ENCODE measurements around the gene TAF1C. TPM values are rescaled to one million over a fixed set of nuclear protein-coding genes. Genes with fewer than 3 reads are reported as not detected.

TAF1C gene
- total and polyA plus RNA-seq, 2 of the 4 experiments (the other 2 are of a cell fraction), result 7.3 to 35.5 TPM

DNA sequence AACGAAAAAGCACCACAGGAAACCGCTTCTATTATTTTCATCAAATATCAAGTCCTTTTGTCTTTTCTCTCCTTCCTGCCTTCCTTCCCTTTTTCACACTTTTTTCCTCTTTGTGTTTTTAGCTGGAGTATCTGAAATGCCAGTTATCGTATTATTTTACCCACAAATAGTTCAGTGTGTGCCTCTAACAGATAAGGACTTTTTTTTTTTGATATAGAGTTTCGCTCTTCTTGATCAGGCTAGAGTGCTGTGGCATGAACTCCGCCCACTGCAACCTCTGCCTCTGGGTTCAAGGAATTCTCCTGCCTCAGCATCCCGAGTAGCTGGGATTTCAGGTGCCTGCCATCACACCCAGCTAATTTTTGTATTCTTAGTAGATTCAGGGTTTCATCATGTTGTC is 31.1 kb downstream of the TAF1C start:
- no peak overlapping the region for H3K56ac ChIP-seq (ENCODE audit: extremely low read depth, insufficient read depth, low read length)

More for the DNA sequence above, 31.1 kb downstream of the TAF1C start:
- Histone ChIP-seq H2BK5ac (ENCODE audit: low read depth, low read length, poor library complexity, severe bottlenecking) (no peak overlapping the region), H2BK20ac (ENCODE audit: low read depth, low read length) (no peak overlapping the region), H3K4me3 (ENCODE audit: insufficient read depth, low read depth, low read length) (no peak overlapping the region), H3K18ac (ENCODE audit: low read depth, low read length) (no peak overlapping the region), H3K9ac (ENCODE audit: low read depth, low read length) (no peak overlapping the region), H2AFZ (replicated peaks; ENCODE audit: low read length, poor library complexity) (no peak overlapping the region), H3K14ac (replicated peaks; ENCODE audit: low read depth, low read length) (no peak overlapping the region), H4K91ac (ENCODE audit: insufficient read depth, low read depth, low read length) (no peak overlapping the region), H3K36me3 (ENCODE audit: control insufficient read depth, insufficient read depth, low read length) (no peaks in the 10 kb centered on the region), H3K27ac (ENCODE audit: insufficient read depth, low read length) (no peak overlapping the region), H4K20me1 (ENCODE audit: insufficient read depth, low read length) (no peaks in the 10 kb centered on the region), H3K4ac (ENCODE audit: low read depth, low read length) (no peak overlapping the region), H3K9me3 (ENCODE audit: control insufficient read depth, insufficient read depth, low read length) (peaks cover 2% of the 10 kb centered on the region; the same call in 1 of the 2 replicates), H3K23ac (ENCODE audit: low read depth, low read length) (no peak overlapping the region), H2BK120ac (ENCODE audit: low read depth, low read length) (no peak overlapping the region), H3K79me1 (ENCODE audit: low read depth in 1 of 2, low read length in 2 of 2) (no peaks in the 10 kb centered on the region), H3K27me3 (ENCODE audit: control insufficient read depth, insufficient read depth, low read length) (peaks cover 31% of the 10 kb centered on the region), H3K4me2 (ENCODE audit: low read depth, low read length) (no peak overlapping the region), H3K4me1 (ENCODE audit: control insufficient read depth, insufficient read depth, low read length) (no peaks in the 10 kb centered on the region), H4K5ac (ENCODE audit: low read depth, low read length) (no peak overlapping the region), H2AK5ac (ENCODE audit: low read depth, low read length) (no peak overlapping the region), H2AK9ac (replicated peaks; ENCODE audit: low read depth, low read length, poor library complexity) (no peak overlapping the region), H4K8ac (ENCODE audit: low read depth in 2 of 2, low read length in 2 of 2) (no peak overlapping the region), H2BK15ac (ENCODE audit: low read depth, low read length) (no peak overlapping the region), H3K9me1 (ENCODE audit: insufficient read depth, low read length) (no peaks in the 10 kb centered on the region)
- ATAC-seq (ENCODE audit: low read depth) (no peak), DNase-seq (no peak)
- no TSS peak for BruUV-seq (replicated peaks)
- POLR2A ChIA-PET (ENCODE audit: unreplicated experiment), result no interaction called here
- intact Hi-C loops (cut with micrococcal nuclease), result no loop called here
- dilution Hi-C loops (cut with HindIII; ENCODE audit: low sequenced_read_pairs, unreplicated experiment), result no loop called here
- TF ChIP-seq POLR2A (IDR thresholded peaks at IDR 0.05; ENCODE audit: low read depth, low read length) (no peak), NFE2L2 (IDR thresholded peaks at IDR 0.05; ENCODE audit: low read depth, low read length) (no peak), MAFK (IDR thresholded peaks at IDR 0.05; ENCODE audit: low read depth, low read length) (no peak), RCOR1 (IDR thresholded peaks at IDR 0.05; ENCODE audit: insufficient replicate concordance, low read length) (no peak), SMC3 (IDR thresholded peaks at IDR 0.05; ENCODE audit: low read depth, low read length) (no peak), FOS (IDR thresholded peaks at IDR 0.05; ENCODE audit: low read depth, low read length) (no peak), MXI1 (IDR thresholded peaks at IDR 0.05; ENCODE audit: borderline replicate concordance, low read depth, low read length) (no peak), RFX5 (IDR thresholded peaks at IDR 0.05; ENCODE audit: low read depth, low read length) (no peak), CHD1 (IDR thresholded peaks at IDR 0.05; ENCODE audit: low read depth, low read length) (no peak)
- TF ChIP-seq, protein P1, sequence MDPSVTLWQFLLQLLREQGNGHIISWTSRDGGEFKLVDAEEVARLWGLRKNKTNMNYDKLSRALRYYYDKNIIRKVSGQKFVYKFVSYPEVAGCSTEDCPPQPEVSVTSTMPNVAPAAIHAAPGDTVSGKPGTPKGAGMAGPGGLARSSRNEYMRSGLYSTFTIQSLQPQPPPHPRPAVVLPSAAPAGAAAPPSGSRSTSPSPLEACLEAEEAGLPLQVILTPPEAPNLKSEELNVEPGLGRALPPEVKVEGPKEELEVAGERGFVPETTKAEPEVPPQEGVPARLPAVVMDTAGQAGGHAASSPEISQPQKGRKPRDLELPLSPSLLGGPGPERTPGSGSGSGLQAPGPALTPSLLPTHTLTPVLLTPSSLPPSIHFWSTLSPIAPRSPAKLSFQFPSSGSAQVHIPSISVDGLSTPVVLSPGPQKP (IDR thresholded peaks at IDR 0.05; ENCODE audit: borderline replicate concordance, low read depth, low read length), result no peak
- TF ChIP-seq, protein P2, sequence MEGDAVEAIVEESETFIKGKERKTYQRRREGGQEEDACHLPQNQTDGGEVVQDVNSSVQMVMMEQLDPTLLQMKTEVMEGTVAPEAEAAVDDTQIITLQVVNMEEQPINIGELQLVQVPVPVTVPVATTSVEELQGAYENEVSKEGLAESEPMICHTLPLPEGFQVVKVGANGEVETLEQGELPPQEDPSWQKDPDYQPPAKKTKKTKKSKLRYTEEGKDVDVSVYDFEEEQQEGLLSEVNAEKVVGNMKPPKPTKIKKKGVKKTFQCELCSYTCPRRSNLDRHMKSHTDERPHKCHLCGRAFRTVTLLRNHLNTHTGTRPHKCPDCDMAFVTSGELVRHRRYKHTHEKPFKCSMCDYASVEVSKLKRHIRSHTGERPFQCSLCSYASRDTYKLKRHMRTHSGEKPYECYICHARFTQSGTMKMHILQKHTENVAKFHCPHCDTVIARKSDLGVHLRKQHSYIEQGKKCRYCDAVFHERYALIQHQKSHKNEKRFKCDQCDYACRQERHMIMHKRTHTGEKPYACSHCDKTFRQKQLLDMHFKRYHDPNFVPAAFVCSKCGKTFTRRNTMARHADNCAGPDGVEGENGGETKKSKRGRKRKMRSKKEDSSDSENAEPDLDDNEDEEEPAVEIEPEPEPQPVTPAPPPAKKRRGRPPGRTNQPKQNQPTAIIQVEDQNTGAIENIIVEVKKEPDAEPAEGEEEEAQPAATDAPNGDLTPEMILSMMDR (conservative IDR thresholded peaks at IDR 0.05; ENCODE audit: low read depth, low read length), result no peak
- WGBS, 2 experiments (ENCODE audit: extremely low coverage in 2 of 2, insufficient read length in 1 of 2), result 79% methylated on average over 2 of the region's 6 CpGs; no CpG with 5 or more reads in 1 of the 2 experiments
- in situ Hi-C loops (cut with MboI; ENCODE audit: low sequenced_read_pairs), result no loop called here
- CTCF ChIA-PET, result no interaction called here
